ENCODE results near the gene DCUN1D3.

GRCh38 chr16:20903116-20903898 is 3.1 kb upstream of the DCUN1D3 start:
- TF ChIP-seq CTCF (conservative IDR thresholded peaks at IDR 0.05; ENCODE audit: low read depth in 2 of 2): no peak
- no peak for TF ChIP-seq NANOG (IDR thresholded peaks at IDR 0.05; ENCODE audit: borderline replicate concordance)
- no peak for TF ChIP-seq EZH2 (IDR thresholded peaks at IDR 0.05; ENCODE audit: low read depth, unreplicated experiment)
- TF ChIP-seq POLR2AphosphoS5 (IDR thresholded peaks at IDR 0.05; ENCODE audit: low read depth): no peak
- TF ChIP-seq ZNF331 (CRISPR knock-in tag; IDR thresholded peaks at IDR 0.05; ENCODE audit: low read depth): no peak
- TF ChIP-seq JUNB (IDR thresholded peaks at IDR 0.05; ENCODE audit: unreplicated experiment): no peak
- TF ChIP-seq ETS1 (IDR thresholded peaks at IDR 0.05): no peak
- TF ChIP-seq REST (IDR thresholded peaks at IDR 0.05; ENCODE audit: unreplicated experiment): no peak
- no peak for TF ChIP-seq EZH2phosphoT487 (IDR thresholded peaks at IDR 0.05; ENCODE audit: unreplicated experiment)
